PC-9 (cell line): ENCODE measurements around the gene SDC1. TPM values are rescaled to one million over a fixed set of nuclear protein-coding genes. Genes with fewer than 3 reads are reported as not detected.
A peak's percentile ranks its signal among the peaks of the same experiment; 100 is the strongest.

ENCODE experiments used
- BruUV-seq: library from RNA; stranded (reverse); fragments of 400-500 nt; replicated peaks from 2 replicates; lab custom pipeline; 2021; lab: Mats Ljungman, UMichigan
- CTCF ChIA-PET: fragments of 300-600 bp; sonication (Branson Sonifier 250); formaldehyde crosslinking; loops from one replicate; lab custom pipeline; 2022; ENCODE audit warnings: antibody characterized with exemption; lab: Charles Lee
- POLR2A ChIA-PET: fragments of 300-600 bp; sonication (Branson Sonifier 250); formaldehyde crosslinking; loops from one replicate; lab custom pipeline; 2022; ENCODE audit warnings: antibody characterized with exemption; ENCODE audit not compliant: unreplicated experiment; lab: Charles Lee
- DNase-seq, 2 experiments: peaks; one replicate each; pipeline versions ENCODE4 v3.0.0 to v3.0.0-alpha.2; 2015 to 2022; ENCODE audit warnings: mixed read lengths in 1 of 2
- H2AFZ ChIP-seq: fragments of 200-600 bp; sonication (generic); 2 replicates; pipeline ENCODE4 v1.8.1; 2017; ENCODE audit warnings: antibody characterized with exemption
- H3F3A ChIP-seq: fragments of 200-600 bp; sonication (generic); 2 replicates; pipeline ENCODE4 v1.8.1; 2017; ENCODE audit warnings: antibody characterized with exemption, mild to moderate bottlenecking, low read depth; ENCODE audit not compliant: insufficient read depth
- H3K27ac ChIP-seq: fragments of 200-600 bp; sonication (generic); 2 replicates; pipeline ENCODE4 v1.6.1; 2016; ENCODE audit warnings: mixed run types
- H3K27me3 ChIP-seq: fragments of 200-600 bp; sonication (generic); 2 replicates; pipeline ENCODE4 v1.6.1; 2016; ENCODE audit warnings: low read depth, mixed run types; ENCODE audit not compliant: insufficient read depth
- H3K36me3 ChIP-seq: fragments of 200-600 bp; sonication (generic); 2 replicates; pipeline ENCODE4 v1.6.1; 2016; ENCODE audit warnings: low read depth, mixed run types
- H3K4me1 ChIP-seq: fragments of 200-600 bp; sonication (generic); replicated peaks from 2 replicates; pipeline ENCODE4 v1.6.1; 2016; ENCODE audit warnings: mixed run types; ENCODE audit not compliant: insufficient read depth
- H3K4me2 ChIP-seq: fragments of 200-600 bp; sonication (generic); 2 replicates; pipeline ENCODE4 v1.6.1; 2017; ENCODE audit warnings: mixed run types
- H3K4me3 ChIP-seq: fragments of 200-600 bp; sonication (generic); 2 replicates; pipeline ENCODE4 v1.6.1; 2016; ENCODE audit warnings: mixed run types
- H3K79me2 ChIP-seq: fragments of 200-600 bp; sonication (generic); 2 replicates; pipeline ENCODE4 v1.6.1; 2017; ENCODE audit warnings: low read depth, mixed run types
- H3K9me2 ChIP-seq: fragments of 200-600 bp; sonication (generic); 2 replicates; pipeline ENCODE4 v1.8.1; 2017; ENCODE audit warnings: mild to moderate bottlenecking; ENCODE audit not compliant: insufficient read depth
- H3K9me3 ChIP-seq: fragments of 200-600 bp; sonication (generic); 2 replicates; pipeline ENCODE4 v1.8.1; 2016; ENCODE audit warnings: low read depth; ENCODE audit not compliant: insufficient read depth
- H4K20me1 ChIP-seq: fragments of 200-600 bp; sonication (generic); 2 replicates; pipeline ENCODE4 v1.8.1; 2017; ENCODE audit not compliant: insufficient read depth
- EZH2 ChIP-seq: fragments of 200-600 bp; sonication (generic); IDR thresholded peaks from 2 replicates; pipeline ENCODE4 v1.8.0; 2017; ENCODE audit warnings: antibody characterized with exemption, low read depth
- intact Hi-C: fragments of 100-400 bp; cut with micrococcal nuclease; formaldehyde crosslinking; loops from one replicate; pipeline ENCODE4 v1.10.0; 2022; ENCODE audit not compliant: unreplicated experiment
- total RNA-seq: library from RNA; stranded (reverse); gene quantifications from 2 replicates; pipeline ENCODE4 v1.2.3, GENCODE V29; 2021
- TF ChIP-seq, protein P1 (sequence below): fragments of 200-600 bp; sonication (generic); conservative IDR thresholded peaks from 2 replicates; pipeline ENCODE4 v1.6.1; 2017; ENCODE audit warnings: mixed run types, antibody characterized with exemption, mild to moderate bottlenecking, moderate library complexity

The SDC1 gene
- total RNA-seq, 1 experiment from 2014 or later, result 128 TPM

DNA sequence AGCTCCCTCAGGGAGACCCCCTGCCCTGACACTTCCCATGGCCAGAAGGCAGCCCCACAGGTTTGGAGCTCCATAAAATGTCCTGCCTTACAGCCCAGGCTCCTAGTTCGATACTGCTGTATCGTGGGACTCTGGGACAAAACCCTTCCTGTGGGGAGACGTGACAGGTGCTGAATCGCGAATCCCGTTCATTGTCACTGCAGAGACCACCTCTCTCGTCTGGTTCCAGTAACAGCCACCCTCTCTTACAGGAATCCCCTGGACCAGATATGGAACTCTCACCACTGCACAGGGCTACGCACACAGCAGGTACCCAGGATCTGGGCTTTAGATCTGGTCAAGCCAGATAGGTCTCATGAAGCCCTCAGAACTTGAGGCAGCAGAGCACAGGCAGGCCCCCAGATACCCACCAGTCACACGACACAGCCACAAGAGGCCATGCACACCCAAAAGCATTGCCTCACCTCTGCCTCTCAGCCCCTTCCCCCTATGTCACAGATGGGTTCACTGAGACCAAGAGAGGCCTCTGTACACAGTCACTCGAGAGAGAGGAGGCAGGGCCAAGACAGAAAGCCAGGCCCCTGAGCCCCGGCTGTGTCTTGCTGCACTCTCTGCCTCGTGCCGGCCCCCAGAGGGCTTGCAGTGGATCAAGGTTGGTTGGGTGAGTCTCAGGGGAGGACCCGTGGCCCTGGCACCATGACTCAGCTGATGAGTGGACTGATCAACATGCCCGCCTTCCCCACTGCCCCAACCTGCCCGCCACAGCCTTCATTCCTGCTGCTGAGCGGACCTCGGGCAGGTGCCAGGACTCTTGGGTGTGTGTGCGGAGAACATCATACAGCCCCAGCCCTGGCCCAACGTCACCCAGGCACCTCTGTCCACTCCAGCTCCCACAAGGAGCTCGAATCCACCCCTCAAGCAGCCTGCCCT lies 7.6 kb downstream of the SDC1 start:
- H3F3A ChIP-seq, result peaks cover 23% of the 10 kb centered on the region; the same call in 1 of the 2 replicates
- H3K4me3 ChIP-seq, result no peak overlapping the region
- peaks cover 51% of the 10 kb centered on the region for H3K79me2 ChIP-seq
- CTCF ChIA-PET, result no interaction called here
- POLR2A ChIA-PET, result no interaction called here
- no peaks in the 10 kb centered on the region for H3K9me2 ChIP-seq
- H3K27ac ChIP-seq, result no peak overlapping the region
- H3K36me3 ChIP-seq, result no peaks in the 10 kb centered on the region
- TF ChIP-seq, protein P1, sequence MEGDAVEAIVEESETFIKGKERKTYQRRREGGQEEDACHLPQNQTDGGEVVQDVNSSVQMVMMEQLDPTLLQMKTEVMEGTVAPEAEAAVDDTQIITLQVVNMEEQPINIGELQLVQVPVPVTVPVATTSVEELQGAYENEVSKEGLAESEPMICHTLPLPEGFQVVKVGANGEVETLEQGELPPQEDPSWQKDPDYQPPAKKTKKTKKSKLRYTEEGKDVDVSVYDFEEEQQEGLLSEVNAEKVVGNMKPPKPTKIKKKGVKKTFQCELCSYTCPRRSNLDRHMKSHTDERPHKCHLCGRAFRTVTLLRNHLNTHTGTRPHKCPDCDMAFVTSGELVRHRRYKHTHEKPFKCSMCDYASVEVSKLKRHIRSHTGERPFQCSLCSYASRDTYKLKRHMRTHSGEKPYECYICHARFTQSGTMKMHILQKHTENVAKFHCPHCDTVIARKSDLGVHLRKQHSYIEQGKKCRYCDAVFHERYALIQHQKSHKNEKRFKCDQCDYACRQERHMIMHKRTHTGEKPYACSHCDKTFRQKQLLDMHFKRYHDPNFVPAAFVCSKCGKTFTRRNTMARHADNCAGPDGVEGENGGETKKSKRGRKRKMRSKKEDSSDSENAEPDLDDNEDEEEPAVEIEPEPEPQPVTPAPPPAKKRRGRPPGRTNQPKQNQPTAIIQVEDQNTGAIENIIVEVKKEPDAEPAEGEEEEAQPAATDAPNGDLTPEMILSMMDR, result no peak
- no peak for TF ChIP-seq EZH2
- H3K9me3 ChIP-seq, result no peaks in the 10 kb centered on the region
- intact Hi-C loops, result no loop called here
- DNase-seq, result peak in 1 of 2 experiments; percentile 89
- H3K27me3 ChIP-seq, result no peaks in the 10 kb centered on the region
- H3K4me2 ChIP-seq, result no peak overlapping the region
- no peaks in the 10 kb centered on the region for H4K20me1 ChIP-seq
- no peak overlapping the region for H2AFZ ChIP-seq
- no TSS peak for BruUV-seq
- peaks cover 46% of the 10 kb centered on the region for H3K4me1 ChIP-seq

DNA sequence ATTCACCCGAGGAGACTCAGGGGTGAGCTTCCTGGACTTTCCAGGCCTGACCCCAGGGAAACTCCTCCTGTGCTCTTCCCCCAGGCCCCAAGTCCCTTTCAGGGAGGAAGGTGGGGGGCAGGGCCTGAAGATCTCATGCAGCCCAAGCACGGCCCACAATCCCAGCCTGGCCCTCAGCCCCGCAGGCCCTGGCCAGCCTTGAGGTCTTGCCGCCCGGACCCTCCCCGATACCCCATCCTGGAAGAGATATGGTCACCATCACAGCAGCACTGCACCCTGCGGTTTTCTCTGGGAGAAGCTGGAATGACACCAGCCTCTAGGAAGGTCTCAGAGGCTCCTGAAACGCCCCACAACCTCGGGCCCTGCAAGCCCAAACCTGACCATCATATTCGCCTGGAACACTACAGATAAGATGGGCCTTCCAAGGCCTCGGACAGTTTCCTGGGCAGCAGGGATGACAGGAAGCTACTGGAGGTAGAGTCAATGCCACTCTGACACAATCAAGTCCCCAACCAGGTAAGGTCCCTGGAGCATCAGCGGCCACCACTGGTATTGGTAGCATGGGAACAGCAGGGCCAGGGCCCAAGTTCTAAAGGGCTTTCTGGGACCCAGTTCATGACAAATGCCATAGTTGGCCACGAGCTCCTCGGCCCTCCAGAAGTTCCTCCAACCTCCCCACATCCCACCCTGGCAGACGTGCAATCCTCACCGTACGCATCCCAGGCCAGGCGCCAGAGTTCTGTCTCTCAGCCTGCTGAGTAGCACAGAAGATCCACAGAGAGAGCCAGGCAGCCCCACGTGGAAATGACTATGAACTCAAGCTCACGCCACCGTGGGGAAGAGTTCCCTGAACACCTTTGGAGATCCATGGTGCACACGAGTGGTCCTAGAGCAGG lies 8.6 kb downstream of the SDC1 start:
- Histone ChIP-seq H3K79me2 (peaks cover 45% of the 10 kb centered on the region), H3K4me3 (no peak overlapping the region), H3K9me3 (no peaks in the 10 kb centered on the region), H3K27ac (no peak overlapping the region), H2AFZ (no peak overlapping the region), H4K20me1 (no peaks in the 10 kb centered on the region), H3K4me1 (peaks cover 37% of the 10 kb centered on the region), H3K9me2 (no peaks in the 10 kb centered on the region), H3K36me3 (no peaks in the 10 kb centered on the region), H3K4me2 (no peak overlapping the region), H3F3A (peaks cover 20% of the 10 kb centered on the region; the same call in 1 of the 2 replicates), H3K27me3 (no peaks in the 10 kb centered on the region)
- no TSS peak for BruUV-seq
- ChIA-PET POLR2A (no interaction called here), CTCF (interaction anchor here (0.5 kb wide), 1 partner anchor 43 kb away, joined by 3 read pairs; no protein-coding TSS in a partner anchor)
- DNase-seq, result no peak
- TF ChIP-seq, protein P1, result no peak
- no peak for TF ChIP-seq EZH2
- intact Hi-C loops, result no loop called here
